GM18909 (cell line): ENCODE results near the gene S1PR5.

Source experiments
- ATAC-seq: cut with Tn5 transposase; IDR thresholded peaks from one replicate; pipeline ENCODE4 v1.9.1; 2021; ENCODE audit warnings: mild to moderate bottlenecking; ENCODE audit not compliant: unreplicated experiment, poor library complexity

Gene S1PR5

GRCh38 chr19:10517760-10518443 is 655 bp upstream of the S1PR5 start:
- ATAC-seq, result no peak

- ATAC-seq, result no peak
These were observed 468 bp downstream of the S1PR5 start for GRCh38 chr19:10516671-10517286.

DNA sequence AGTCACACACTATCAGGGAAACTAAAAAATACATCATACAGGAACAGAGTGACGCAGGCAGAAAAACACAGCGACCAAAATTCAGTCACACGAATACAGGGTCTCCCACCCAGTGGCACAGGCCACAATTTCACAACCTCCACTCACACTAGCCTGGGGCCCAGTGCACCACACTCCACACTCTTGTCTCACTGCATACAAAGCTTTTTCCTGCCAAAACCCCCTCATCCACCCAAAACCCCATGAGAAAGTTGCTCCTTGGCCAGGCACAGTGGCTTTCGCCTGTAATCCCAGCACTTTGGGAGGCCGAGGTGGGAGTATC is 1.2 kb downstream of the S1PR5 start:
- ATAC-seq, result no peak

DNA sequence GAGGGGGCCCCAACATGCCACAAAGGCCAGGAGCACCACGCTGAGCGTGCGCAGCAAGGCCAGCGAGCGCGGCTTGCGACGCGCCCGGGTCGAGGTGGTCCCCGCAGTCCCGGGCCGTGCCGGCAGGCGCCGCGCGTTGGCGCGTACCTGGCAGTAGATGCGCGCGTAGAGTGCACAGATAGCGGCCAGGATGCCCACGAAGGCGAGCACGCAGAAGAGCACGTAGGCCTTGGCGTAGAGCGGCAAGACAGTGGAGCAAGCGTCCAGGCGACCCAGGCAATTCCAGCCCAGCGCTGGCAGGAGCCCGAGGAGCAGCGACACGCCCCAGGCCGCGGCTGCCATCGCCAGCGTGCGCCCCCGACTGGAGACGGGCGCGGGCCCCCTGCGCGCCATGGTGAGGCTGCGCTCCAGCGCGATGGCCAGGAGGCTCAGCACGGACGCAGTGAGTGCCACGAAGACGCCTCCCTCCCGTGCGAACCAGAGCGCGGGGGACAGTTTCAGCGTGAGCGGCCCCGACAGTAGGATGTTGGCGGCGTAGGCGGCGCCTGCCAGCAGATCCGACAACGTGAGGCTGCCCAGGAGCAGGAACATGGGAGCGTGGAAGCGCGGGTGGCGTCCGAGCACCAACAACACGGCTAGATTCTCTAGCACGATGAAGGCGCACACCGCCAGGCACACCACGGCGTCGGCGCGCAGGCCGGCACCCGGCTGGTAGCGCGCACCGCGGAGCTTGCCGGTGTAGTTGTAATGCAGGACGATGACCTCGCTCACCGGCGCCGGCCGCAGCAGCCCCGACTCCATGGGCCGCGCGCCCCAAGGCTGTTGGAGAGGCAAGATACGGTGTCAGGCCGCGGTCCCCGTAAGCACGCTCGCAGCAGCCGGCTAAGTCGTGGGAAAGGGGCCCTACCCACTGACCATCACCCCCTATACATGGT is 2.8 kb downstream of the S1PR5 start:
- ATAC-seq, result no peak

DNA sequence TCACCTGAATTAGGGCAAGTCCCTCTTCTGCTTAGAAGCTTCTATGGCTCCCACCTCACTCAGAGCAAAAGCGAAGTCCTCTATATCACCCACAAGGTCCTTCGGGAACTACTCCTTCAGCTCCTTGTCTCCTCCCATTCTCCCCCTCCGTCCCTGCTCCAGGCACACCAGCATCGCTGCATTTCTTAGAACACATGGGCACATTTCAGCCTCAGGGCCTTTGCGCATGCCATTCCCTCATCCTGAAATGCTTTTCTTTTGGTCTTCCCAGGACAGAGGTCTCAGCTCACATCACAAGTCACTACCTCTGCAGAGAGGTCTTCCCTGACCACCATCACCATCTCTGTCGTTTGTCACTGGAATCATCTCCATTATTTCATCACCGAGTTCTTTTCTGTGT is 4.0 kb downstream of the S1PR5 start:
- ATAC-seq, result no peak

DNA sequence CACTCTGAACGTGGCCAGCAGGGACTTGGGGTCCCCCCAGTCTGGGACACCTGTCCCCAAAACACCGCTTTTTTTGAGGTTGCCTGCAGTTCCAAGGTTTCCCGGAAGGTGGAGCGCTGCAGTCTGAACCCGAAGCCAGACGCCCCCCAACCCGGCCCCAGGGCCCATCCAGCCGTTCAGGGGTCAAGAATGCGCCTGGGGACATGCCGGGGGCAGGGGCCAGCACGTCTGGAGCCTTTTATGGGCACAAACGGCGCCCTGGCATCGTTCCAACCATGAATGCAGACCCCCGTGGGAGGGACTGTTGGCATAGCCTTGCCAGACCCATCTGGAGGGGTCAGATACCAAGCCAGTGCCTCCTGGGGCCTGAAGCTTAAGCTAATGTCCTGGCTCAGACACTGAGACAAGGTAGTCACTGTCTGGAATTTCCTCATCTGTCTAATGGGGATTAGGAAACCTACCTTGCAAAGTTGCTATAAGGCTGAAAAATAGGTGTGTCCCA is 6.9 kb downstream of the S1PR5 start:
- ATAC-seq, result no peak

DNA sequence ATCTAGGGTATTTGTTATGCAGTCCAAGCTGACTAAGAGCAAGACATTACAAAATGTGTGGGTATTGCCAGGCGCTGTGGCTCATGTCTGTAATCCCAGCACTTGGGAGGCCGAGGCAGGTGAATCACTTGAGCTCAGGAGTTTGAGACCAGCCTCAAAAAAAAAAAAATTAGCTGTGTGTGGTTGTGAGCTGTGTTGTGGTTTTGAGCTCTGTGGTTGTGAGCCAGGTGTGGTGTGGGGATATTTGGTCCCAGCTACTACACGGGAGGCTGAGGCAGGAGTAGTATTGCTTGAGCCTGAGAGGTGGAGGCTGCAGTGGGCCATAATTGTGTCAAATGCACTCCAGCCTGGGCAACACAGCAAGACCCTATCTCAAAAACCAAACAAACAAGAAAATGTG is 8.5 kb downstream of the S1PR5 start:
- no peak for ATAC-seq

DNA sequence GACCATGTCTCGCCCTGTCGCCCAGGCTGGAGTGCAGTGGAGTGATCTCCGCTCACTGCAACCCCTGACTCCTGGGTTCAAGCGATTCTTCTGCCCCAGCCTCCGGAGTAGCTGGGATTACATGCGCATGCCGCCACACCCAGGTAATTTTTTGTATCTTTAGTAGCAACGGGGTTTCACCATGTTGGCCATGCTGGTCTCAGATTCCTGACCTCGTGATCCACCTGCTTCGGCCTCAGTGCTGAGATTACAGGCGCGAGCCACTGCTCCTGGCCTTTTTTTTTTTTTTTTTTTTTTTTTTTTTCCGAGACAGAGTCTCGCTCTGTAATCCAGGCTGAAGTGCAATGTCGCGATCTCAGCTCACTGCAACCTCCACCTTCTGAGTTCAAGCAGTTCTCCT is 9.2 kb downstream of the S1PR5 start:
- ATAC-seq, result no peak

DNA sequence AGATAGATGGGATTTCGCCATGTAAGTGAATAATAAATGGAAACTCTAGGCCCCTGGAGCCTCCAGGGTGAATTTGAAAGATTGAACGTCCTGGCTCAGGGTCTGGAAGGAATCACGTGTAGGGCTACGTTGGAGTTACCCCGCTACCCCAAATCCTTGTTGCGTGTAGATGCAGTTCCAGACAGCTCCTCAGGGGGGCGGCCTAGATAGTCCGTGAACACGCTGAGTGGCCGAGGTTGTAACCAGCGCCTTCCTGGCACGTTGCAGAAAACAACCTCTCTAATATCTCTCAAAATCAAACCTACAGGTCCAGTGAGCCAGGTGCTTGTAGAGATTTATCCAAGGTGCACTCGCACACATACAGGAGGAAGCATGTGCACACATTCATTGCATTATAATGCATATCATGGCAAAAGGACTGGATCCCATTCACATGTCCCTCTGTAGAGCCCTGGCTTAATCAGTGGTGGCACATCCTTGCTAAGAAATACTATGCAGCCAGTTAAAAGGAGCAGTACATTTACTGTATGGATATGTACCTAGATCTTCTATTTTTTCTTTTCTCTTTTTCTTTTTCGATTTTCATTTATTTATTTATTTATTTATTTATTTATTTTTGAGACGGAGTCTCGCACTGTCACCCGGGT is 11.5 kb downstream of the S1PR5 start:
- no peak for ATAC-seq

DNA sequence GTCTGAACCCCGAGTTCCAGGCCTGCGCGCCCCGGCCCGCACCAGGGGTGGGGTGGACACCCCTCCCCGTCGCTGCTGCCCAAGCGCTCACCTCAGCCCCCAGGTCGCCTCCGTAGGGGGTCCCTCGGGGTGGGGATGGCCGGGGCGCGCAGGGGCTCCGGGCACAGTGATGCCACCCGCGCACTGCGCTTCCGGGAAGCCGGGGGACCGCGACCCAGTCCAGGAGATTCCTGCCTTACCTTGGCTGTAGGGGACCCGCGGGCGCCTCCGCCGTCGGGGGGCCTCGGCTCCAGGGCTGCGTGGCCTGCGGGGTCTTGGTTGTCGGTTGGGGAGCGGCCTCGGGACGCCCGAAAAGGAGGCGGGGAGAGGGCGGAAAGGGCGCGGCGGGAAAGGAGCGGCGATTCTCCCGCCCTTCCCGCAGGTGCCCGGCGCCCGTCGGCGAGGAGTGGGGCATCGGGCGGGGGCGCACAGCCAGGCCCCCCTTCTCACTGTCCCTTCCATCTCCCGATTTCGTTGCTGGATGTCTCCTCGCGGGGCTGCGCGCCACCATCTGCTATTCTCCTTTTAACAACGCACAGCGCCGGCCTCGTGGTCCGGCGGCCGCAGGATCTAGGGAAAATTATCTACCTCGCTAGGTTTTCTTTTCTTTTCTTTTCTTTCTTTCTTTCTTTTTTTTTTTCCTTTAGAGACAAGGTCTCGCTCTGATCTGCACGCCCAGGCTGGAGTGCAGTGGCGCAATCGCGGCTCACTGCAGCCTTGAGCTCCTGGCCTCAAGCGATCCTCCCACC is 14.1 kb downstream of the S1PR5 start, which contains the start of gene KEAP1:
Gene KEAP1 (minus strand): TSS at position 355 of the 788 bp plus-strand sequence. CDS start 3,323 bp downstream, outside the sequence.
- peak; percentile 39 for ATAC-seq

DNA sequence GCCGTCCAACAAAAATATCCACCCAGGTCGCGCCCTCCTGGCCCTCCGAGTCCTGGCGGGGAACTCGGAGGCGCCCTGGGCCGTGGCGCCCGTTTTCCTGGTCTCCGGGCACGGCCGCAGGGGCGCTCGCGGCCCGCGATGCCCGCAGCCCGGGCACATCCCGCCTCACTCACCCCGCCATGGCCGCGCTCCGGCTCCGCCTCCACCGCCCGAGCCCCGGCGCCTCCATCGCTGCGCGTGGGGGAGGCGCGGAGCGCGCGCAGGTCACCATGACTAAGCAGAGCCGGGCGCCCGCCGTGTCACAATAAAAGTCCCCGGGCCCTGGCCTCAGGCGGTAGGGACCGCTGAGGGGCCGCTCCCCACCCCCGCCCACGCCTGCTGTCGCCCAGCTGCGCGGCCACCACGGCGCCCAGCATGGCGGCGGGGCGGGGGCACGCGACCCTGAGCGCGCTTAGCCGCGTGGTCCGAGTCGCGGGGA is 14.7 kb downstream of the S1PR5 start:
- ATAC-seq, result peak; percentile 85

DNA sequence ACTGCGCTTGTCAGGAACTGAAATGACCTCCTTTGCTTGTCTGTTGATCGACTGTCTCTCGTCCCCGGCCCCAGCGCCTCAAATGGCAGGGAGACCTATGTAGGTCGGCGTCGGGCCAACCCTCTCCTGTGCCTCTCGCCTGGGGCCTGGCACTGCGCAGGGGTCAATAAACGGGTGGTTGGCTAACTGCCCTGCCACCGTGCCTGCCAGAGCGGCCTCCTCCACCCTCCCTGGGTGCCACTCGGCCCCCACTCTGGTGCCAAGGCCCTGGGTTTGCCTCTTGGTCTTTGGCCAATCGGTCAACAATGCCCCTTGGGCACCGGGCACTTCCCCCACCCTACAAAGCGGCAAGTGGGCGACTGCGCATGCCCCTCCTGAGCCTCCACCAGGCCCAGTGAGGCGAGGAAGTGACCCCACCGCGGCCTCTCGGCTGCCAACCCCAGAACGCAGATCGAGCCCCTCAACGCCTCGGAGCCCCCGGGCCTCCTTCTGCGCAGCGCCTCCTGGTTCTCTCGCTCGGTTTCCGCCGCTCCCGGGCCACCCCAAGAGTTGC is 15.2 kb downstream of the S1PR5 start:
- ATAC-seq, result peak; percentile 42

GRCh38 chr19:10500247-10500592 is 17.0 kb downstream of the S1PR5 start:
- no peak for ATAC-seq

DNA sequence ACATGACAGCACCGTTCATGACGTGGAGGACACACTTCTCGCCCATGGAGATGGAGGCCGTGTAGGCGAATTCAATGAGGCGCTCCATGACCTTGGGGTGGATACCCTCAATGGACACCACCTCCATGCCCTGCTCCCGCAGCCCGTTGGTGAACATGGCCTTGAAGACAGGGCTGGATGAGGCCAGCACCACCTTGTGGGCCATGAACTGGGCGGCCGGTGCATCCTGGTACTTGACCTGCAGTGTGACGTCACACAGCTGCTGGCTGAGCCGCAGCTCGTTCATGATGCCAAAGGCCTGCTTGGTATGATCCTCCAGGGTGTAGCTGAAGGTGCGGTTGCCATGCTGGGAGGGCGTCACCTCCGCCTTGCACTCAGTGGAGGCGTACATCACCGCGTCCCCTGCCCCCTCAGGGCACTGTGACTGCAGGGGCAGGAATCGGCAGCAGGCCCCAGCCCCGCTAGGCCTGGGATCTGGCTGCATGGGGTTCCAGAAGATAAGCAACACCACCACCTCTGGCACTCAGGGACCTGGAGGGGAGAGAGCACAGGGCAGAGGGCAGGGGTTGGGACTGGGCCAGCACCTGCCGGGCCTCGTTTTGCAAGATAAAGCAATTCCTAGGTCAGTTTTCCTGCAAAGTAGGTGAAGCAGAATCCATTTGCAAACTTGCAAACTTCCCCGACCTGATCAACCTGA is 17.5 kb downstream of the S1PR5 start:
- no peak for ATAC-seq

GRCh38 chr19:10497371-10497770 is 19.9 kb downstream of the S1PR5 start:
- ATAC-seq, result no peak

GRCh38 chr19:10491472-10492047 is 25.7 kb downstream of the S1PR5 start:
- no peak for ATAC-seq

DNA sequence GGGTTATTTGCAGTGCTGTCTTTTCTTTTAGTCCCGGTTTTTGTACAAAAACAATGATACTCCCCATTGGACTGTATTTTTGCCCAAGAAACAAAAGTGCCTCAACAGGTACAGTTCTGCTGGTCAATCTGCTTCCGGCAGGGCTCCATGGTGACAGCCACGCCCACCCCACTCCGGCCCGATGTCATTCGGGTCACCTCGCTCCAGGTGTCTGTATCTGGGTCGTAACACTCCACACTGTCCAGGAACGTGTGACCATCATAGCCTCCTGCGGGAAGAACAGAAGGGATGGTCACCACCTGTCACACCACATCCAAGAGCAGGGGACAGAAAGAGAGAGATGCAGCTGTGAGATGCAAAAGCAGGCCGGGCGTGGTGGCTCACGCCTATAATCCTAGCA is 30.7 kb downstream of the S1PR5 start:
- no peak for ATAC-seq

DNA sequence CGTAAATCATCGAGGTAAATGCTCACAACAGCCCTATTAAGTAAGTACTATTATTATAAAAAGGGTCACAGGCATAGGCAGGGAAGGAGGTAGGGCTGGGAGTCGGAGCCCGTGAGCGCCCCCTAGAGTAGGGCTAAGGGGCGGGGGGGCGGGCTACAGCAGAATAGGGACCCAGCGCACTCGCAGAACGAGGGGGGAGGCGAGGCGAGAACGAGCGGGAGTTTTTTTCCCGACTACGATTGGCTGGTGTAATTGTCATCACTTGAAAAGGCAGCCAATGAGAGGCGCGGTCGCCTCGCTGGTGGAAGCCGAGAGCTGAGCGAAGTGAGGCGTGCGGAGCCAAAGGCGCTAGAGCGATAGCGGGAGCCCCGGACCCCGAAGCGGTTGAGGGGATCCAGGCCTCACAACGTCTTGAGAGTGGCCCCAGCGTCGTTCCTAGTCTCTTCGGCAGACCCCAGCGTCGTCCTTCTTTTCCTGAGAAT is 38.3 kb downstream of the S1PR5 start:
- ATAC-seq, result peak; percentile 64
